GM21717 (cell line): Measurements from ENCODE around the gene B3GNT9.
A peak's percentile ranks its signal among the peaks of the same experiment; 100 is the strongest.
"Not testable (repeated sequence)": the region's sequence is repeated elsewhere in the genome, so short reads cannot be mapped to it uniquely, and the experiment has no call there.

Source experiments
- ATAC-seq: cut with Tn5 transposase; IDR thresholded peaks from one replicate; pipeline ENCODE4 v1.9.1; 2021; ENCODE audit warnings: mild to moderate bottlenecking, moderate library complexity; ENCODE audit not compliant: unreplicated experiment

B3GNT9 gene

DNA sequence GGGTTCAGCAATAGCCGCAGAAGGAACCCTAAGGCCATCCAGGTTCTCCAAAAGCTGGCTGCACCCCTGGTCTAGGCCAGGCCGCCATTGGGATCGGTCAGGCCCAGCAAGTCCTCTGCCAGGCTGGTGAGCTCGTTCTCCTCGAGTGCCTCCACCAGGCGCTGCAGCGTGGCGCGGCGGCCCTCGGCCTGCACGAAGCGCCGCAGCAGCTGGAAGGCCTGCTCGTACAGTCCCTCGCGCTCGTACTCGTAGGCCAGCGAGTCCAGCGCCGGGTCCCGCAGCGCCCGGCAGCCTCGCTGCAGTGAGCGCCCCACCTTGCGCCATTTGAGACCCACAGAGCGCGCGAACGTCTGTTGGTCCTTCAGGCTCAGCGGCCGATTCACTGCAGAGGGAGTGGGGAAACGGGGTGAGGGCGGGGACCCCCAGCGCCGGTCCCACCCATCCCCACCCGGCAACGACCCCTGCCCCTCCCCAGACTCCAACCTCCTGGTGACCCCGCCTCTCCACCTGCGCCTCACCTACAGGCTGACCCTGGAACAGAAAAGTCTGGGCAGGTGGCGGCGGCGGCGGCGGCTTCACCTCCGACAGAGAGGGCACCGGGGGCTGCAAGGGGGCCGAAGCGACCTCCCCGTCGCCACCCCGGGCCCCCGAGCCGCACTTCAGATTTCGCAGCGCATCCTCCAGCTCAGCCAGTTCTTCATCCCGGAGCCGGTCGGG, 3.9 kb upstream of the B3GNT9 start:
- no peak for ATAC-seq

DNA sequence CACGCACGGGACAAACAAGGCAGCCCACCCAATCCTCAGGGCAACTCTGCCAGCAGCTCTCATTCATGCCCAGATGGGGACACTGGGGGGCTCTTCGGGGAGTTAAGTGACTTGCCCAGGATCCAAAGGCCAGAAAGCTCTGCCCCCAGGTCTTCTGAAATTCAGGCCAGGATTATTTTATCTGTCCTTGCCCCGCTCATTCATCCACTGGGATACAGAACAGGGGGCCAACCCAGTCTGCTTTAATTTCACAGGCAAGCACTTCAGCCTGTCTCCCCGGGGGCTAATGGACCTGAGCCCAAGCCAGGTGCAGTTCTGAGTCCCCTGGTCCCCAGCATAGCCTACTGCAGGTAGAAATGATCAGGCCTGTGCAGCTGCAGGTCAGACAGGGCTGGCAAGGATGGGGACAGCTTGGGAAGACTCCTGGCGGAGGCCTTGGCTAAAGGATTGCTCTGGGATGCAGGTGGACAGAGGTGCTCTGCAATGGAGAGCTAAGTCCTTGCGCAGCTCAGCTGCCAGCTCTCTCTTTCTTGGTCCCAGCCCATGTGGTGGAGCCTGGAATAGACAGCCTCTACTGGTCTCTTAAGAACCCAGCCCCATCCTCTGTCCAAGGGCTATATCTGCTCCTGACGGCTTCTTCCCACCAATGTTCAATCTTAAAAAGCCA, 766 bp upstream of the B3GNT9 start:
- no peak for ATAC-seq

GRCh38 chr16:67150047-67150832, 558 bp downstream of the B3GNT9 start:
- ATAC-seq: peak; percentile 30

DNA sequence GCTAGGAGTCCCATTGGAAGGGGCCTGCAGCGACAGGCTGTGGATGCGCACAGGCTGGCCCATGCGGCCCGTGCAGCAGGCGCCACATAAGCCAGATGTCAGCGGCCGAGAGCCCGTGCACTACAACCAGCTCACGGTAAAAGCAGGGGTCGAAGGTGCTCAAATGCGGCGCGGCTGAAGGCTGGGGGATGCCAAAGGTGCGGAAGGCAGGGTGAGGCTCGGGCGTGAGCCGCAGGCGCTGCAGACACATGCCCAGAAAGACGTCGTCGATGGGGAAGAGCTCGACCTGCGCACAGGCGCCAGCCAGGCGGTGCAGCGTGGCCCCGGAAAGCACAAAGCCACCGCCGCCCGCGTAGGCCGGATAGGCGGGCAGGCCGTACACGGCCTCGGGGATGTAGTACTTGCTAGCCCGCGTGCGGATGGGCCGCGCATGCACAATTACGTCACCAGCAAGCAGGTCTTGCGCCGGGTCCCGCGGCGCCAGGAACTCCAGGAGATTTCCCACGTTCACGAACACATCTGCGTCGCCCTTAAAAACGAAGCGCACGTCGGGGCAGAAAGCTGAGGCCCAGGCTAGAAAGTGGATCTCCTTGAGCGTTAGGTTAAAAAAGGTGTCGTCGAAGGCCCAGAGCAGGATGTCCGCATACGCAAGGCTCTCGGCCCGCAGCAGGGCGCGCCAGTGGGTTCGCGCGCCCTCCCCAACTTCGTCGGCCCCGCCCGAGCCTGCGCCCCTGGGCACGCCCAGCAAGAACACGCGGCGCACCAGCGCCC, 1.3 kb downstream of the B3GNT9 start:
- ATAC-seq: no peak

DNA sequence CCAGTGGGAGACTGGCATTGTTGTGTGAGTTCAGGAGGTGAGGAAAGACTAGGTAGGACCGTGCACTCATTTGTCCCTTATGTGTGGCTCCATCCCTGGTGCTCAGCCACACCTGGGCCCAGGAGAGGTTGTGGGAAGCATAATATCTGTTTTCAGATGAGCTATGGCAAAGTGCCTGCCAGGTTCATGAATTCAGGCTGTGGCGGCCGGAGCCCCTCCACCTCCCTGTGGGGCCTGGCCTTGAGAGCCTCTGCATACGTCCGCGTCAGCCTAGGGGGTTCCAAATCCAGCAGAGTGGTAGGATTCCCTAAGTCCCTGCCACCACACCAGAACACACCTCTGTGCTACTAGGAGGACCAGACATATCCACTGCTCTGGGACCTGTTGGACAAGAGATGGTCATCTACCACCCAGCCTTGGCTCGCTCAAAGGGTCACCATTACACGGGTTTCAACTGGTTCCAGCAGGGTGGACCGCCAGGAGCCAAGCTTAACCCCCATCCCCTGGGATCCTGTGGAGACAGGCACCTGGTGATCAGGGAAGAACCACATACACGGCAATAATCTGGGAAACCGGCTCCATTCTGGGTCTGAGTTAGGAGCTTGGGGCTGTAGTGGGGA, 2.0 kb downstream of the B3GNT9 start:
- no peak for ATAC-seq

GRCh38 chr16:67148221-67148620, 2.6 kb downstream of the B3GNT9 start:
- no peak for ATAC-seq

- ATAC-seq: no peak
These were observed 3.2 kb downstream of the B3GNT9 start for GRCh38 chr16:67147437-67148140.

DNA sequence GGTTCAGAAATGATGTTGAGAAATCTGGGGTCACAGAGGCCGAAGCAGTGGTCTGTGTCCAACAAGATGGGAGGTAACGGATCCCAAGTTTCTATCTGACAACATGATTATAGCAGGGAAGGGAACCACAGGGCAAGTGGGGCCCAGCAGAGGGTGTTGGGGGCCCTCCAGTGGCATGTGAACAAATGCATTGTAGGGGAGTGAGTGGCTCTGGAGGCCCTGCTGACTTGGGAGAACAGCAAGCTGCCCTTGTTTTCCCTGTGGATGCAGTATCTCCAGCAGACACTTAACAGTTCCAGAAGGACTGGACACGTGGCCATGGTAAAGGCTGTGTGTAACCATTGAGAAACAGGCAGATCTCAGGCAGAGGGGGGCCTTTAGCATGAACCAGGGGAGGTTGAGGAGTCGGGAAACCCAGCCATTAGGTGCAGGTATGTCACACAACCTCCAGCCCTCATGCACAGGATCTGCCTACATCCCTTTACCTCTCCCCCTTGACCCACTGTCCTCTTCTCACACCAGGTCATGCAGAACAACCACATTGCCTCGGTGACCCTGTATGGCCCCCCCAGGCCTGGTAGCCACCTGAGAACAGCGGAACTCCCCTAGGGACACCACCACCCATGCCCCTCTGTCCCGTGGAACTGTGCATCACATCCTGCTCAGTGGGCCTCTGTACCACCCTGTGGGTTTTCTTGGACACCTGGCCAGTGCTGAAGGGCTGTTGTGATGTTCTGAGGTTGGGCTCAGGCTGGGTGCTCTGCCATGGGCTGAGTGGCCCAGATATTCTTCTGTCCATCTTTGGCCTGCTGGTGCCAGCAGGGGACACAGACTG, 4.1 kb downstream of the B3GNT9 start:
- ATAC-seq: no peak

DNA sequence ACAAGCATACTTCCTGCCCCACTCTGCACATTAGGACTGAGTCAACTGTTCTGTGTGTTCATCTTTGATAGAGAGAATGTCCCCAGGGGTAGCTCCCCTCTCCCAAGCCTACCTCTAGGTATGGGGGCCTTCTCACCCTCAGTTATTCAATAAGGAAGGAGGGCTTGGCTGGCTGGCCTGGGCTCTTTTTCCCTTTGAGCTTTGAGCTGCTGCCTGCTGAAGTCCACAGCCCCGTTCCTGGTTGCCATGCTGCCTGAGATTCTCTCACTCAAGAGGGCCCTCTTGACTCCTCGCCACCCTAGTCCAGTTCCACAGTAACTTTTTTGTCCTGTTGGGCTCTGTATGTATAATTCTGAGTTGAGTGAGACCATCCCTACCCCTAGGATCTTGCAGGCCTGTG, 5.1 kb downstream of the B3GNT9 start:
- no peak for ATAC-seq

DNA sequence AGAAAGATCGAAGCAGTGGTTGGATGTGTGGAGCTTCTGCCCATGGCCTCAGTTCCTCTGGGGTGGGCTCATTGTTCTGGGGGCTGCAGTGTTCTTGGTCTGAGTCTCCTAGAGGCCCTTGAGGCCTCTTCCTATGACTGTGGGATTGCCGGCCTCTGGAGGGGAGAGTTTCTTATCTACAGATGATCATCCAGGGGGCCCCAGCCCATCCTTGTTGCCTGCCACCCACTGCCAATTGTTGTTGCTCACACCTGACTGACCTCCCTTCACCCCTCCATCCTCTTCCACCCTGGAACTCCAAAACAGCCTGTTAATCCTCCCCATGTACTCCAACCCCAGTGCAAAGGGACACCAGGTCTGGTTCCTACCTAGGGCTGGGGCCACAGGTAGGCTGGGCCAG, 5.9 kb downstream of the B3GNT9 start:
- ATAC-seq: no peak

DNA sequence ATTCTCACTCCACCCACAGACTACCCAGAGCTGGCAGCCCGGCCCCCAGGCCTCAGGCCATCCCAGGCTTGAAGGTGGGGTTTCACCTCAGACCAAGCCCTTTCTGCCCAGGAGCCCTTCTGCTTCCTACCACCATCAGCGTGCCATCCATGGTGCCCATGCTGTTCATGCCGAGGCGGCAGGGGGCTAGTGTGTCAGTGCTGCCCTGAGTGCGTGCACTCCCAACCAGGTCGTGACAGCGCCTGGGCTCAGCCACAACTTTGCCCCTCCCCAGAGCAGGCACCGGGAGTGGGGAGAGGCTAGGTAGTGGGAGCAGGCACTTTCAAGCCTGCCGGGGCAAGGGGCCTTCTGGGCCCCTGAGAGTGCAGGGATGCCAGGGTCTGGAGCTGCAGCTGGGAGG, 8.5 kb downstream of the B3GNT9 start:
- no peak for ATAC-seq

DNA sequence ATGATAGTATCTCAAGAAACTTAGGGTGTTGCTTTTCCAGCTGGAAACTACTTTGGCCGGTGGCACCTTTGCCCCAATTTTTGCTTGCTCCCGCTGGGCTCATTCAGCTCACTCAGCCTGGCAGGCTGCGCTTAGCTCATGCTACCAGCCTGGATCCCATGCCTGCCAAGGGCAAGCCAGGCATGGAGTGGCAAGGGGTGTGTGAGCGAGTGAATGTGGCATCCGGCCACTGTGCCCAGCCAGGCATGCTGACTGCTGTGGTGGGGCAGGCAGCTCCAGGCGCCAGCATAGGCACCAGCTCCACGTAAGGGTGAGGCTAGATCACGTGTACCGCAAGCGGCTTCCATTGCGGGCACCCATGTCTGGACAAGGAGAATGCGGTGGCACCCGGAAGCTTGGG, 9.4 kb downstream of the B3GNT9 start:
- no peak for ATAC-seq

DNA sequence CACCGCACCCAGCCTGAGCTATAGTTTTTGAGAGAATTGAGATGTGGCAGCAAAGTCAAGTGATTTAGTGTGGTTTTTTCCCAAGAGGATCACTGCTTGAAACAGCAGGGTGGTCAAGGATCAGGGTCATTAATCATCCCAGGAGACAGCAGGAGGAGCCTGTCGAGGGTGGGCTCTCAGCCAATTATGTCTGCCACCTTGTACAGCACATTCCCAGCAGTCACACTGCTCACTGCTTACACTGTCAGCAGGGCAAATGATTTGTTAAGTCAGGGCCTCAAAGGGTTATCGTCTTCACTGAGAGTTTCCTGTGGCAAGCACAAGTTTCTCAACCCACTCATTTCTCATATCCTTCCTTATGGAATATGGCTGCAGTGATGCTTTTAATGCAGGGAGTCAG, 13.2 kb downstream of the B3GNT9 start:
- ATAC-seq: no peak

DNA sequence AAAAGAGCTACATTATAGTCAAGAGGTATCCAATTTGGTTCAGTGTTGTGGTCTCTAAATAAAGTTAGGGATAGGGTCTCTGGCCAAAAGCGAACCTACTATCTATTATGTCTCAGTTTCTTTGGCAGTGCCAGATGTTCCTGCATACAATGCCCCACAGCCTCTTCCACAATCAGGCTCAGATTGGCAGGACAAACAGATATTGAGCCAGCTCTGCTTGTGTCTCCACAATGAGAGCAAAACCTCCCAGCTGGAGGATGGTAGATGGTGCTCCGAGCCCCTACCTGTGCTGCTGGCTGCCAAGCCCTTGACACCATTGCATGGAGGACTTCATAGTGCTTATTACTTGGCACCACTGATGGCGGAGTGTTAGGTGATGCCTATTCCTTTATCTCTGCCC, 21.4 kb downstream of the B3GNT9 start:
- no peak for ATAC-seq

DNA sequence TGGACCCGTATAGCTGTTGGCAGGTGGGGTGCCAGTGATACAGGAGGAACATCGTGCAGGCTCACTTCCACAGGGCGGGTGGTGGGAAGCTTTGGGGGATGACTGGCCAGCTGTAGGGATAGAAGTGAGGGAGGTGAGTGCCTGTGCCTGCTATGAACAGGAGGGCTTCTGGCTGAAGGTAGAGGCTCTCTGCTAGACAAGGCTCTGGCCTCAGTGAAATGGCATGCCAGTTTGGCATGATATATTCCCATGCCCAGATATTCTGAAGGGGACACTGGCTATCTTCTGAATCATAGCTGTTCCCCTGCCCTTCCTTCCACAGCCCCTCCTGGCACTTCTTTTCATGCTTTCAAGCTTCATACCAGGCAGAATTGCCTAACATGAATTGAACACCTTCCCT, 21.9 kb downstream of the B3GNT9 start:
- ATAC-seq: no peak

DNA sequence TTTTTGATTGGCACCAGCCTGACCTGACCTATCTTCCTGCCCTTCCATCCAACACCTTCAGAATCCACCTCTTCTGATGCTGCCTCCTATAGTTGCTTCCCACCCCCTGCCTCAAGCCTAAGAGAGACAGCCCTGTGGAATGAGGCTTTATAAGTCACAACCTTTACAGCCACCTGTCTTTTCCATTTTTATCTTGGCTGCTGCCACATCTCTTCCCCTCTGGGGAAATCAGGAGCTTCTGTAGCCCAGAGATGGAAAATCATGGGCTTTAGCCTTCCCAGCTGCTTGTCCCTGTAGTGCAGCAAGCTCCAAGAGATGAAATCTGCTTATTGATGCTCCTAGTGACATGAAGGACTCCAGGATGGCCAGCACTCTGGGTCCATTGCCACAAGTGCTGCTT, 22.4 kb downstream of the B3GNT9 start:
- ATAC-seq: no peak

- ATAC-seq: not testable (repeated sequence)
These were observed 28.0 kb downstream of the B3GNT9 start for GRCh38 chr16:67122799-67123198.

DNA sequence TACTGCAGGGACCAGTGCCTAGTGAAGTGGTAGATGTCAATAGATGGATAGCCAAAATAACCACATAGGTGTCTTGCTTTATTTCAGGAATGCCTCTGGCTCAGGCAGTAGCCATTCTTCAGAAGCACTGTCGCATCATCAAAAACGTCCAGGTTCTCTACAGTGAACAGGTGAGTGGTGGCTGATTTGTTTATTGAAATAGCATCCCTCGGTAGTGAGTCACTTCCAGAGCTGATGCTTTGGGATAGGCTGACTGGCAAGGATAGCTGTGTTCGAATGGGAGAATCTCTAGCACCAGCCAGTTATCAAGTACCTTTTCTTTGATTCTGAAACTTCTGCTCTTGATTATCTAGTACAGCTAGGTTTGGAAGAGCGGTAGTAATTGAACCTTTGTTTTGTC, 30.8 kb downstream of the B3GNT9 start:
- ATAC-seq: no peak

GRCh38 chr16:67117716-67118115, 33.1 kb downstream of the B3GNT9 start:
- ATAC-seq: no peak
